ENCODE data around the gene ZBTB16. TPM values are rescaled to one million over a fixed set of nuclear protein-coding genes. Genes with fewer than 3 reads are reported as not detected.

Gene ZBTB16
- total RNA-seq, 3 donors from 2014 or later, result 236 to 358 (median 271) TPM

DNA sequence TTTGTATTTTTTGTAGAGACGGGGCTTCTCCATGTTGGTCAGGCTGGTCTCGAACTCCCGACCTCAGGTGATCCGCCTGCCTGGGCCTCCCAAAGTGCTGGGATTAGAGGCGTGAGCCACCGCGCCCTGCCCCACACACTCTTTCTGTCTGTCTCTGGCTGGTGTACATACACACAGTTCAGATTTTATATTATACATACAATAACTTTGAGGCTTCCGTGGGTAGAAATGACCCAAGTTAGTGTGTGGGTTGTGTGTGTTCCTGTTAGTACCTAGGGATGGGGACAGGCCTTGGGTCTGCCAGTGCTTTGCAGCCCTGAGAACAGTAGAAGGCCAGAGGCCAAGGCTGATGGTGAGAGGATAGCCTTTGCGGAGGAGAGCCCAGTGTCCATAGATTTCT lies 2.8 kb downstream of the ZBTB16 start:
- no peaks in the 10 kb centered on the region for H3K9me3 ChIP-seq
- H3K4me3 ChIP-seq, result peak overlapping the region; percentile 85 to 100 (median 94)
- DNase-seq (ENCODE audit: low spot score in 2 of 2), result no peak
- H3K36me3 ChIP-seq, result peaks cover 3% of the 10 kb centered on the region
- intact Hi-C loops (cut with DNase I; ENCODE audit: low total_unique reads), result no loop called here
- no peaks in the 10 kb centered on the region for H3K27me3 ChIP-seq
- peak overlapping the region; percentile 6 to 59 for H3K27ac ChIP-seq
- no peak for TF ChIP-seq POLR2AphosphoS5 (IDR thresholded peaks at IDR 0.05)
- TF ChIP-seq, protein P1, sequence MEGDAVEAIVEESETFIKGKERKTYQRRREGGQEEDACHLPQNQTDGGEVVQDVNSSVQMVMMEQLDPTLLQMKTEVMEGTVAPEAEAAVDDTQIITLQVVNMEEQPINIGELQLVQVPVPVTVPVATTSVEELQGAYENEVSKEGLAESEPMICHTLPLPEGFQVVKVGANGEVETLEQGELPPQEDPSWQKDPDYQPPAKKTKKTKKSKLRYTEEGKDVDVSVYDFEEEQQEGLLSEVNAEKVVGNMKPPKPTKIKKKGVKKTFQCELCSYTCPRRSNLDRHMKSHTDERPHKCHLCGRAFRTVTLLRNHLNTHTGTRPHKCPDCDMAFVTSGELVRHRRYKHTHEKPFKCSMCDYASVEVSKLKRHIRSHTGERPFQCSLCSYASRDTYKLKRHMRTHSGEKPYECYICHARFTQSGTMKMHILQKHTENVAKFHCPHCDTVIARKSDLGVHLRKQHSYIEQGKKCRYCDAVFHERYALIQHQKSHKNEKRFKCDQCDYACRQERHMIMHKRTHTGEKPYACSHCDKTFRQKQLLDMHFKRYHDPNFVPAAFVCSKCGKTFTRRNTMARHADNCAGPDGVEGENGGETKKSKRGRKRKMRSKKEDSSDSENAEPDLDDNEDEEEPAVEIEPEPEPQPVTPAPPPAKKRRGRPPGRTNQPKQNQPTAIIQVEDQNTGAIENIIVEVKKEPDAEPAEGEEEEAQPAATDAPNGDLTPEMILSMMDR (IDR thresholded peaks at IDR 0.05), result no peak
- TF ChIP-seq POLR2A (IDR thresholded peaks at IDR 0.05), result no peak
- peaks cover 8 to 14% of the 10 kb centered on the region in 2 donors for H3K4me1 ChIP-seq

DNA sequence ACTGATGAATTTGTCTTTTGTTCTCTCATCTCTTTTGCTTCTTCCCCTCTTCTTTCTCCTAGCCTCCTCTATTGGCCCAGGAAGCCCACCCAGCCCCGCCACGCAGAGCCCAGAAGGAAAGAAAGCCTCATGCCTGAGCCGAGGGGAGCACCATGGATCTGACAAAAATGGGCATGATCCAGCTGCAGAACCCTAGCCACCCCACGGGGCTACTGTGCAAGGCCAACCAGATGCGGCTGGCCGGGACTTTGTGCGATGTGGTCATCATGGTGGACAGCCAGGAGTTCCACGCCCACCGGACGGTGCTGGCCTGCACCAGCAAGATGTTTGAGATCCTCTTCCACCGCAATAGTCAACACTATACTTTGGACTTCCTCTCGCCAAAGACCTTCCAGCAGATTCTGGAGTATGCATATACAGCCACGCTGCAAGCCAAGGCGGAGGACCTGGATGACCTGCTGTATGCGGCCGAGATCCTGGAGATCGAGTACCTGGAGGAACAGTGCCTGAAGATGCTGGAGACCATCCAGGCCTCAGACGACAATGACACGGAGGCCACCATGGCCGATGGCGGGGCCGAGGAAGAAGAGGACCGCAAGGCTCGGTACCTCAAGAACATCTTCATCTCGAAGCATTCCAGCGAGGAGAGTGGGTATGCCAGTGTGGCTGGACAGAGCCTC lies 3.8 kb downstream of the ZBTB16 start:
- Histone ChIP-seq H3K27me3 (no peaks in the 10 kb centered on the region), H3K9me3 (no peaks in the 10 kb centered on the region), H3K36me3 (peaks cover 3% of the 10 kb centered on the region), H3K27ac (no peak overlapping the region), H3K4me1 (peaks cover 8 to 15% of the 10 kb centered on the region in 2 donors), H3K4me3 (peak overlapping the region; percentile 85 to 100 (median 94))
- TF ChIP-seq POLR2AphosphoS5 (IDR thresholded peaks at IDR 0.05) (no peak), POLR2A (IDR thresholded peaks at IDR 0.05) (no peak)
- TF ChIP-seq, protein P1 (IDR thresholded peaks at IDR 0.05), result no peak
- intact Hi-C loops (cut with DNase I; ENCODE audit: low total_unique reads), result no loop called here
- DNase-seq (ENCODE audit: low spot score in 2 of 2), result no peak

DNA sequence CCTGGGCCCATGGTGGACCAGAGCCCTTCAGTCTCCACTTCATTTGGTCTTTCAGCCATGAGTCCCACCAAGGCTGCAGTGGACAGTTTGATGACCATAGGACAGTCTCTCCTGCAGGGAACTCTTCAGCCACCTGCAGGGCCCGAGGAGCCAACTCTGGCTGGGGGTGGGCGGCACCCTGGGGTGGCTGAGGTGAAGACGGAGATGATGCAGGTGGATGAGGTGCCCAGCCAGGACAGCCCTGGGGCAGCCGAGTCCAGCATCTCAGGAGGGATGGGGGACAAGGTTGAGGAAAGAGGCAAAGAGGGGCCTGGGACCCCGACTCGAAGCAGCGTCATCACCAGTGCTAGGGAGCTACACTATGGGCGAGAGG lies 4.3 kb downstream of the ZBTB16 start:
- DNase-seq (ENCODE audit: low spot score in 2 of 2), result no peak
- Histone ChIP-seq H3K4me3 (peak overlapping the region; percentile 85 to 100 (median 94)), H3K9me3 (no peaks in the 10 kb centered on the region), H3K27ac (peak overlapping the region in 1 of 2 donors; percentile 17), H3K4me1 (peaks cover 8 to 19% of the 10 kb centered on the region in 2 donors), H3K27me3 (no peaks in the 10 kb centered on the region), H3K36me3 (peaks cover 3% of the 10 kb centered on the region)
- intact Hi-C loops (cut with DNase I; ENCODE audit: low total_unique reads), result no loop called here
- no peak for TF ChIP-seq POLR2A (IDR thresholded peaks at IDR 0.05)

DNA sequence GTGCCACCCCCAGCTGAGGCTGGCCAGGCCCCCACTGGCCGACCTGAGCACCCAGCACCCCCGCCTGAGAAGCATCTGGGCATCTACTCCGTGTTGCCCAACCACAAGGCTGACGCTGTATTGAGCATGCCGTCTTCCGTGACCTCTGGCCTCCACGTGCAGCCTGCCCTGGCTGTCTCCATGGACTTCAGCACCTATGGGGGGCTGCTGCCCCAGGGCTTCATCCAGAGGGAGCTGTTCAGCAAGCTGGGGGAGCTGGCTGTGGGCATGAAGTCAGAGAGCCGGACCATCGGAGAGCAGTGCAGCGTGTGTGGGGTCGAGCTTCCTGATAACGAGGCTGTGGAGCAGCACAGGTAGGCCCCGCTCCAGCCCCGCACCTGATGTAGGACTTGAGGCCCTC lies 4.7 kb downstream of the ZBTB16 start:
- Histone ChIP-seq H3K4me1 (peaks cover 8 to 19% of the 10 kb centered on the region in 2 donors), H3K36me3 (peaks cover 3% of the 10 kb centered on the region), H3K27me3 (no peaks in the 10 kb centered on the region), H3K9me3 (no peaks in the 10 kb centered on the region), H3K27ac (peak overlapping the region in 1 of 2 donors; percentile 17), H3K4me3 (peak overlapping the region; percentile 85 to 100 (median 94))
- intact Hi-C loops (cut with DNase I; ENCODE audit: low total_unique reads), result no loop called here
- DNase-seq (ENCODE audit: low spot score in 2 of 2), result no peak
- peak in 1 of 3 donors; percentile 14 for TF ChIP-seq POLR2AphosphoS5 (IDR thresholded peaks at IDR 0.05)
- TF ChIP-seq, protein P1 (IDR thresholded peaks at IDR 0.05), result no peak

DNA sequence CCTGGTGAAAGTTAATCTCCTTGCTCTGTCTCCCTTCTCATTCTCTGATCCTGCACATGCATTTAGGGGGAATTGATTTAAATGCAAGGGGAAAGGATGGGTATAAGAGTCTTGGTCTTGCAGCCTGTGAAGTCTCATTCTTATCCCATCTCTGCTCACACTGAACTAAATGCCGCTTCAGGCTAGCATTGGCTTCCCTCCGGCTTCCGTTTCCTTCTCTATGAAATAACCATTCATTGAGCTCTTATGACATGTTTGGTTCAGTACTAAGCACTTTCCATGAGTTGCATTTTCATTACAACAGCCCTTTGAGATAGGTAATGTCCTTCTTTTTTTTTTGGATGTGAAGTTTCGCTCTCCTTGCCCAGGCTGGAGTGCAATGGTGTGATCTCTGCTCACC lies 5.6 kb downstream of the ZBTB16 start:
- Histone ChIP-seq H3K27ac (no peak overlapping the region), H3K27me3 (no peaks in the 10 kb centered on the region), H3K4me3 (peak overlapping the region; percentile 85 to 100 (median 94)), H3K9me3 (no peaks in the 10 kb centered on the region), H3K4me1 (peaks cover 8 to 19% of the 10 kb centered on the region in 2 donors), H3K36me3 (peaks cover 3% of the 10 kb centered on the region)
- no peak for DNase-seq (ENCODE audit: low spot score in 2 of 2)
- TF ChIP-seq, protein P1 (IDR thresholded peaks at IDR 0.05), result no peak
- intact Hi-C loops (cut with DNase I; ENCODE audit: low total_unique reads), result no loop called here
